HG02852 (cell line): ENCODE results near the gene RSPH3.

ENCODE experiments used
- ATAC-seq: cut with Tn5 transposase; IDR thresholded peaks from one replicate; pipeline ENCODE4 v1.9.1; 2021; ENCODE audit warnings: mild to moderate bottlenecking, moderate library complexity; ENCODE audit not compliant: unreplicated experiment

RSPH3 gene

DNA sequence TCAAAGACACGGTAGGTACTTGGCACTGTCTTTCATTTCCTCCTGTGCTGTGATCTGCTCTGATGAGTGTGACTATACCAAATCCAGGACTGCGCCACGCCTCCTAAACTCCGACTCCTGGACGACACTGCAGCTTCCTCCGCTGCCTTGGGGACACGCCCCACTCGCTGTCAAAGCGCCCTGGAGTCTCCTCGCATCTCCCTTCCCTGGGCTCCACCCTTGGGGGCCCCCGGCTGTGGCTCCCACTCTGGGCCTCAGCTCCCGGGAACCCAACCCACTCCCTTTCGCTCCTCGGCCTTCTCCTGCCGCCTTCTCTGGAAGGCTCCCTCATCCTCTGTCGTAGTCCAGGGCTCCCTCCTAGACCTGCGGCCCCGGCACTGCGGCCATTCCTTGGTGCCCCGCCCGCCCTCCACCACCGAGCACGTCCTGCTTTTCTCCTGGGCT, 61.2 kb downstream of the RSPH3 start:
- ATAC-seq, result no peak

DNA sequence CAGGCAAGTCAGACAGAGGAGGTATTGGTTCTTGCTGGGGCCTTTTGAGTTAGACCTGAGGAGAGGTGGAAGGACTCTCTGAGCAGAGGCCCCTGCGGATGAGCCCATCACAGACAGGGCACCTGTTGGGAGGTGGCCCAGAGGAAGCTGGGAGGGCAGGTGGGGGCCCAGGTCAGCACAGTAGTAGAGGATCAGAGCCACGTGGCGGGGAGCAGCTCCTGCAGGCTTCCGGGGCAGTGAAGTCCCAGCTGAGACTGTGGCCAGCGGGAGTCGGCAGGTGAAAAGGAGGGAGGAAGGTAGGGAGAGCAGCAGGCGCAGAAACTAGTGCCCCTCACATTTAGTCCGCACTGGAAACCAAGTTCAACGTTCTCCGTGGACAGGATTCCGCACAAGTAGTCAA, 61.8 kb downstream of the RSPH3 start:
- ATAC-seq, result no peak

DNA sequence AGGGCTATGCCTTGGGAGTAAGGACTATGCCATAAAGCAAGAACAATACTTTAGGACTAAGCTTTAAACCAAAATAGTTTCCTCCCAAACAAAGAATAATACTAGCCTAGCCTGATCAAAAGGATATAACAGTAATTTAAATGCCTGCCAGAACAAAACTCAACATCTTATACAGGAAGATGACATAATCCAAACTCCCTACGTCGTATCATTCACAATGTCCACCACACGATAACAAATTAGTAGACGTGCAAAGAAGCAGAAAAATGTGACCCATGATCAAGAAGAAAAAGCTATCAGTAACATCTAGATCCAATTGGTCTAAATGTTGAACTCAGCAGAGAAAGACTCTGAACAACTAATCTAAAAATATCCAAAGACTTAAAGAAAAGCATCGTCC, 65.8 kb downstream of the RSPH3 start:
- no peak for ATAC-seq

DNA sequence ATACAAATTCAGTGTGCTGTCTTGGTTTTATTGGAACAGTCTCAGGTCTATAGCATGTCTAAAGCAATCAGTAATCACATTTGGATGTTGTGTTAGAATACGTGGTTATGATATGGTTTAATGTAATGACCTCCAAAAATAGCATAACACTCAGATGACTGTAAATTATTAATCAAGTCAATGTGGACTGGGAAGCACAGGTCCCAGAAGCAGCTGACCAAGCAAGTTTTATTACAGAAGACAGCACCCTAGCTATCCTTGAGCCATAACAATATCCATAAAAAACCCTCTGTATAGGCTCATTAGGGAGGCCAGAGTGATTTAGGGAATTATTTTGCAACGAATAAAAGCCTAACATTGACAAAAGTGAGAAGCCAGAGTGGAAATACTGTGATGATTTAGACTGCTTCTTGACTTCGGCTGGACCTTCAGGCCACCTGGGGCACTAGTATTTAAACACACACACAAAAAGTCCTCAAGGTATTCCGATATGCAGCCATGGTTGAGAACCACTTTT, 66.9 kb downstream of the RSPH3 start:
- no peak for ATAC-seq

DNA sequence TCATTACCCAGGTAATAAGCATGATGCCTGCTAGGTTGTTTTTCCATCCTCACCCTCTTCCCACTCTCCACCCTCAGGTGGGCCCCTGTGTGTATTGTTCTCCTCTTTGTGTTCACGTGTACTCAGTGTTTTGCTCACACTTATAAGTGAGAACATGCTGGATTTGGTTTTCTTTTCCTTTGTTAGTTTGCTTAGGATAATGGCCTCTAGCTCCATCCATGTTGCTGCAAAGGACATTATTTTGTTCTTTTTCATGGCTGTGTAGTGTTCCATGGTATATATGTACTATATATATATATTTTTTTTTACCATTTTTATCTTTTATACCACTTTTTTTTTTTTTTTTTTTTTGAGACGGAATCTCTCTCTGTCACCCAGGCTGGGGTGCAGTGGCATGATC, 71.9 kb downstream of the RSPH3 start:
- no peak for ATAC-seq

DNA sequence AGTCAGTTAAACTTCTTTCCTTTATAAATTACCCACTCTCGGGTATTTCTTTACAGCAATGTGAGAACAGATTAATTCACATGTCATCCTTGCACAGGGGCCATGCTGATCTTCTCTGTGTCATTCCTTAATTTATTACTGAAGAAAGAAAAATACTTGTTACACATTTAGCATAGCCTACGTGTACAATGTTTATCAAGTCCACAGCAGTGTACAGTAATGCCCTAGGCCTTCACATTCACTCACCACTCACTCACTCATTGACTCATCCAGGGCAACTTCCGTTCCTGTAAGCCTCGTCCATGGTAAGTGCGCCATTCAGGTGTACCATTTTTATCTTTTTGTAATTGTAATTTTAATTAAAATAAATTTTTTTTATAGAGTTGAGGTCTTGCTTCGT, 73.6 kb downstream of the RSPH3 start:
- ATAC-seq, result no peak

DNA sequence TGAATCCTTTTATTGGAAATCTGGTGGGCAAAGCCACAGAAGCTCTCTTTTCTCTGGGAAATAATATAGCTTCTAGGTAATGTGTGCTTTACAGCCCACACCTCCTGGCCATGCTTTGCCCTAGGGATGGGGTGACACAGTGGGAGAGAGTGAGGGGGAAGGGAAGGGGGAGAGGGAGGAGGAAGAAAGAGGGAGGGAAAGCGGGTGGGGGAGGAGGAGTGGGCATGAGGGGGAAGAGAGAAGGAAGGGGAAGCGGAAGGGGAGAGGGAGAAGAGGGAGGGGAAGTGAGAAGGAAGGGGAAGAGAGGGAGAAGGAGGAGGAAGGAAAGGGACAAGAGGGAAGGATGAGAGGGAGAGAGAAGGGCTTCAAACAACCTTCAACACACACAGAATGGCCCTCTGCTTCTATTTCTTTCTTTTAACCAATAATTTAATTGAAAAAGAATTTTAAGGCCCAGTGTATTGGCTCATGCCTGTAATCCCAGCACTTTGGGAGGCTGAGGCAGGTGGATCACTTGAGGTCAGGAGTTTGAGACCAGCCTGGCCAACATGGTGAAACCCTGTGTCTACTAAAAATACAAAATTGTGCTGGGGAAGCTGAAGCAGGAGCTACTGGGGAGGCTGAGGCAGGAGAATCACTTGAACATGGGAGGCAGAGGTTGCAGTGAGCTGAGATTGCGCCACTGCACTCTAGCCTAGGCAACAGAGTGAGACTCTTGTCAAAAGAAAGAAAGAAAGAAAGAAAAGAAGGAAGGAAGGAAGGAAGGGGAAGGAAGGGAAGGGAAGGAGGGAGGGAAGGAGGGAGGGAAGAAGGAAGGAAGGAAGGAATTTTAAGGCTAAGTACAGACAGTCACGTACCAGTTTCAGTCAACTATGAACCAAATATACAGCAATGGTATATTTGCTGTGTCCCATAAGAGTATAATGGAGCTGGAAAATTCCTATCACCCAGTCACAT, 75.2 kb downstream of the RSPH3 start:
- no peak for ATAC-seq

DNA sequence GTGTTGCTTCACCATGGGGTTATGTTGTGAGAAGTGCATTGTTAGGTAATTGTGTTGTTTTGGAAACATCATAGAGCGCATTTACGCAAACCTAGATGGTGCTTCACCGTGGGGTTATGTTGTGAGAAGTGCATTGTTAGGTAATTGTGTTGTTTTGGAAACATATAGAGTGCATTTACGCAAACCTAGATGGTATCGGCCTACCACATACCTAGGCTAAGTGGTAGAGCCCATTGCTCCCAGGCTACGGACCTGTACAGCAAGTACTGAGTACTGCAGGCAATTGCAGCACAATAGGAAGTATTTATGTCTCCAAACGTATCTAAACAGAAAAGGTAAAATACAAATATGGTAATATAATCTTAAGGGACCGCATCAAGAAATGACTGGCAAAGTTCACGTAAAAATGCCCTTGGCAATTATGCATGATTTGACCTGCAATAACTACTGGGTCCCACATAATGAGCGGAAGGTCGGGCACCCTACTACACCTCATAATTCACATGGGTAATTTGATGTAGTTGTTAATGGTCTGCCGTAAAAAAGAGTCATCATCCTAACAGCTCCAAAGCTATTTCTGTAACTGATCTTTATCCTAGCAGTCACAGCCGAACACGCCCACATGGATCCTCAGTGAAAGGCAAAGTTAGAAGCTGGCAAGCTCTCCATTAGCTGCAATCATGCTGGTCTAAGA, 76.0 kb downstream of the RSPH3 start:
- no peak for ATAC-seq
